ENCODE data around the gene MGME1. TPM values are rescaled to one million over a fixed set of nuclear protein-coding genes. Genes with fewer than 3 reads are reported as not detected.
A peak's percentile ranks its signal among the peaks of the same experiment; 100 is the strongest.

MGME1 gene
- total RNA-seq, 1 donor from 2014 or later = 38.5 TPM

- no peak for TF ChIP-seq CTCF (IDR thresholded peaks at IDR 0.05)
- peaks cover 80% of the 10 kb centered on the region for H3K4me1 Mint-ChIP-seq (ENCODE audit: unreplicated experiment)
- no peak overlapping the region for H3K4me3 Mint-ChIP-seq (ENCODE audit: unreplicated experiment)
- H3K36me3 Mint-ChIP-seq (ENCODE audit: unreplicated experiment) = peaks cover 4% of the 10 kb centered on the region
- peak overlapping the region; percentile 99 for H3K27ac Mint-ChIP-seq (ENCODE audit: unreplicated experiment)
- DNase-seq (ENCODE audit: extremely low spot score, unreplicated experiment) = no peak
- H3K27me3 Mint-ChIP-seq (ENCODE audit: unreplicated experiment) = no peaks in the 10 kb centered on the region
- no peaks in the 10 kb centered on the region for H3K9me3 Mint-ChIP-seq (ENCODE audit: unreplicated experiment)
These were observed 35.7 kb upstream of the MGME1 start for GRCh38 chr20:17933121-17933520.

DNA sequence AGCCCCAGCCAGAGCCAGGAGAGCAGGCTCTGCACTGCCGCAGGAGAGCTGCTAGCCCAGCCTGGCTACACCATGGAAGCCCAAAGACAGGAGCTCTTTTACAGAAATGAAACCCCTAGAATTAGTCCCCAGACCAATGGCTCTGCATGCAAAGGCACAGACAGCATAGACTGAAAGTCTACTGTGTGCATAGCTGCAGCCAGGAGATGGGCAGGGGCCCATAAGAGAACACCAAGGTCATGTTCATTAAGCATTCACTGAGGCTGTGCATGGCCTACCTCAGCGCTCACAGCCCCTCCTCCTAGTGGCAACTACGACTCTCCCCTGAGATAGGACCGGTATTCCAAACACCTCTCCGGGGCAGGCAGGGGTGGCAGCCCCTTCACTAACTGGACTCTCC lies 35.1 kb upstream of the MGME1 start:
- H3K36me3 Mint-ChIP-seq (ENCODE audit: unreplicated experiment) = peaks cover 4% of the 10 kb centered on the region
- H3K4me3 Mint-ChIP-seq (ENCODE audit: unreplicated experiment) = peak overlapping the region; percentile 42
- peaks cover 81% of the 10 kb centered on the region for H3K4me1 Mint-ChIP-seq (ENCODE audit: unreplicated experiment)
- H3K27me3 Mint-ChIP-seq (ENCODE audit: unreplicated experiment) = no peaks in the 10 kb centered on the region
- H3K9me3 Mint-ChIP-seq (ENCODE audit: unreplicated experiment) = no peaks in the 10 kb centered on the region
- no peak for TF ChIP-seq CTCF (IDR thresholded peaks at IDR 0.05)
- DNase-seq (ENCODE audit: extremely low spot score, unreplicated experiment) = no peak
- H3K27ac Mint-ChIP-seq (ENCODE audit: unreplicated experiment) = peak overlapping the region; percentile 99

GRCh38 chr20:17934141-17934862 lies 34.5 kb upstream of the MGME1 start:
- DNase-seq (ENCODE audit: extremely low spot score, unreplicated experiment) = peak; percentile 93
- H3K9me3 Mint-ChIP-seq (ENCODE audit: unreplicated experiment) = no peaks in the 10 kb centered on the region
- TF ChIP-seq CTCF (IDR thresholded peaks at IDR 0.05) = no peak
- peaks cover 4% of the 10 kb centered on the region for H3K36me3 Mint-ChIP-seq (ENCODE audit: unreplicated experiment)
- peaks cover 83% of the 10 kb centered on the region for H3K4me1 Mint-ChIP-seq (ENCODE audit: unreplicated experiment)
- peak overlapping the region; percentile 99 for H3K27ac Mint-ChIP-seq (ENCODE audit: unreplicated experiment)
- H3K27me3 Mint-ChIP-seq (ENCODE audit: unreplicated experiment) = no peaks in the 10 kb centered on the region
- H3K4me3 Mint-ChIP-seq (ENCODE audit: unreplicated experiment) = peak overlapping the region; percentile 48

- no peak for TF ChIP-seq CTCF (IDR thresholded peaks at IDR 0.05)
- peak overlapping the region; percentile 99 for H3K27ac Mint-ChIP-seq (ENCODE audit: unreplicated experiment)
These were observed 33.6 kb upstream of the MGME1 start for GRCh38 chr20:17935186-17935585.

DNA sequence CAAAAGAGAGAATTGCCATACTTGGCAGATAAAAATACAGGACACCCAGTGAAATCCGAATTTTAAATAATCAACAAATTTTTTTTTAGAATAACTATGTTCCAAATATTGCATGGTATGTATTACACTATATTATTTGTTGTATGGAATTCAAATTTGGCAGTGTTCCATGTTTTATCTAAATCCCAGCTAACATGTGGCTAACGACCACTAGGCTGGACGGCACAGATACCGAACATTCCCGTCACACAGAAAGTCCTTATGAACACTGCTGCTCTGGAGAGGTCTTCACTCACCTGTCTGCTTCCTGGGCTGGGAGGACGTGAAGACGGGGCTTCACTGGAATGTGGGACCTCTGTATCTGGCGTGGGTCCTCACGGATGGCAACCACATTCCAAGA lies 33.1 kb upstream of the MGME1 start:
- DNase-seq (ENCODE audit: extremely low spot score, unreplicated experiment) = no peak

More at GRCh38 chr20:17935186-17935585, 33.6 kb upstream of the MGME1 start:
- Mint-ChIP-seq H3K4me3 (ENCODE audit: unreplicated experiment) (no peak overlapping the region), H3K27me3 (ENCODE audit: unreplicated experiment) (no peaks in the 10 kb centered on the region), H3K9me3 (ENCODE audit: unreplicated experiment) (no peaks in the 10 kb centered on the region), H3K36me3 (ENCODE audit: unreplicated experiment) (peaks cover 4% of the 10 kb centered on the region), H3K4me1 (ENCODE audit: unreplicated experiment) (peaks cover 82% of the 10 kb centered on the region)
- no peak for DNase-seq (ENCODE audit: extremely low spot score, unreplicated experiment)

More for the DNA sequence above, 33.1 kb upstream of the MGME1 start:
- peak overlapping the region; percentile 16 for H3K4me3 Mint-ChIP-seq (ENCODE audit: unreplicated experiment)
- H3K36me3 Mint-ChIP-seq (ENCODE audit: unreplicated experiment) = peaks cover 9% of the 10 kb centered on the region
- TF ChIP-seq CTCF (IDR thresholded peaks at IDR 0.05) = no peak
- H3K27ac Mint-ChIP-seq (ENCODE audit: unreplicated experiment) = peak overlapping the region; percentile 96
- H3K4me1 Mint-ChIP-seq (ENCODE audit: unreplicated experiment) = peaks cover 87% of the 10 kb centered on the region
- no peaks in the 10 kb centered on the region for H3K27me3 Mint-ChIP-seq (ENCODE audit: unreplicated experiment)
- no peaks in the 10 kb centered on the region for H3K9me3 Mint-ChIP-seq (ENCODE audit: unreplicated experiment)
